ENCODE data around the gene ZNF341. TPM values are rescaled to one million over a fixed set of nuclear protein-coding genes. Genes with fewer than 3 reads are reported as not detected.

Gene ZNF341
- total and polyA plus RNA-seq, 2 of the 8 experiments (the other 6 are each of a cell fraction or from before 2014, with no cell fraction given): 5.8 to 6.4 TPM

DNA sequence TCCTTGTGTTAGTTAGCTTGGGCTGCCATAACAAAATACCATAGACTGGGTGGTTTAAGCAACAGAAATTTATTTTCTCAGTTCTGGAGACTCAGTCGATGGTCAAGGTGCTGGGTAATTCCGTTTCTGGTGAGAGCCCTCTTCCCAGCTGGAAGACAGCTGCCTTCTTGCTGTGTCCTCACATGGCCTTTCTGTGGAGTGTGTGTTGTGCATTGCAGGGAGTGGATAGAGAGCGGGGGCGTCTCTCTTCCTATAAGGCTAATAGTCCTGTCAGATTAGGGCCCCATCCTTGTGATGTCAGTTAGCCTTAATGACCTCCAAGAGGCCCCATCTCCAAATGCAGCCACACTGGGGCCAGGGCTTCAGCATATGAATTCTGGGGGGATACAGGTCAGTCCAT lies 98.6 kb downstream of the ZNF341 start:
- Histone ChIP-seq H3K27ac (ENCODE audit: low read depth, low read length) (no peak overlapping the region), H3K9me3 (ENCODE audit: insufficient read depth in 2 of 2, low read depth in 1 of 2, low read length in 1 of 2) (no peaks in the 10 kb centered on the region), H3K4me3 (ENCODE audit: extremely low read depth in 1 of 4, insufficient read depth in 2 of 4, low read depth in 3 of 4, low read length in 4 of 4) (no peak overlapping the region), H3K14ac (ENCODE audit: insufficient read length) (no peak overlapping the region), H2AFZ (ENCODE audit: low read length) (no peak overlapping the region), H2AK5ac (ENCODE audit: low read depth, low read length) (no peak overlapping the region), H2BK120ac (replicated peaks; ENCODE audit: low read depth, low read length) (no peak overlapping the region), H4K8ac (ENCODE audit: extremely low read depth, insufficient read depth, low read length) (no peak overlapping the region), H2BK5ac (ENCODE audit: low read depth, low read length) (no peak overlapping the region), H3K23me2 (ENCODE audit: low read depth, low read length) (no peaks in the 10 kb centered on the region), H3K4me2 (ENCODE audit: insufficient read depth in 1 of 2, low read depth in 2 of 2, low read length in 2 of 2) (no peak overlapping the region), H3K36me3 (ENCODE audit: control insufficient read depth in 2 of 4, insufficient read depth in 4 of 4, low read length in 3 of 4) (no peaks in the 10 kb centered on the region), H3K27me3 (replicated peaks in 1 of 4; ENCODE audit: control insufficient read depth in 3 of 4, extremely low read depth in 1 of 4, insufficient read depth in 3 of 4, low read length in 3 of 4) (no peaks in the 10 kb centered on the region), H3K79me2 (ENCODE audit: control insufficient read depth in 1 of 2, insufficient read depth in 2 of 2, low read length in 2 of 2) (peaks cover 0 to 63% of the 10 kb centered on the region in 2 experiments; a peak in 2 of 4 replicates), H2BK15ac (ENCODE audit: low read length) (no peak overlapping the region), H3K4ac (replicated peaks; ENCODE audit: insufficient read length, low read depth, low read length) (no peak overlapping the region), H3K79me1 (ENCODE audit: low read depth, low read length) (peaks cover 26% of the 10 kb centered on the region), H4K5ac (ENCODE audit: insufficient read length, low read depth, low read length) (no peak overlapping the region), H4K20me1 (replicated peaks in 1 of 2; ENCODE audit: control insufficient read depth in 1 of 2, insufficient read depth in 2 of 2, low read length in 2 of 2) (peaks cover 0 to 21% of the 10 kb centered on the region in 2 experiments), H3K23ac (ENCODE audit: insufficient read length) (no peak overlapping the region), H3K9ac (replicated peaks in 1 of 4; ENCODE audit: extremely low read depth in 1 of 4, low read depth in 3 of 4, low read length in 3 of 4) (no peak overlapping the region), H2BK20ac (ENCODE audit: low read length) (no peak overlapping the region), H4K91ac (replicated peaks; ENCODE audit: insufficient read length, low read length) (no peak overlapping the region), H3K56ac (replicated peaks; ENCODE audit: insufficient read length, low read depth, low read length) (no peak overlapping the region), H3K18ac (ENCODE audit: extremely low read depth, low read length) (no peak overlapping the region), H3K4me1 (replicated peaks in 1 of 4; ENCODE audit: control insufficient read depth in 3 of 4, insufficient read depth in 4 of 4, low read length in 3 of 4) (peaks cover 3 to 17% (median 7%) of the 10 kb centered on the region in 4 experiments; a peak in 4 of 7 replicates), H2BK12ac (ENCODE audit: low read depth, low read length) (no peak overlapping the region)
- CTCF ChIA-PET (ENCODE audit: partially characterized antibody): interaction anchor here (0.8 to 1.2 kb wide), 2 partner anchors 11 to 36 kb away, joined by 3 read pairs; no protein-coding TSS in a partner anchor
- 88% methylated on average over 4 of the region's 4 CpGs; no CpG with 5 or more reads in 1 of the 2 experiments for WGBS, 2 experiments (ENCODE audit: extremely low coverage in 1 of 2, insufficient coverage in 1 of 2, insufficient read length in 1 of 2, insufficient replicate concordance in 2 of 2, low coverage in 1 of 2, low lambda C conversion rate in 2 of 2, missing lambda C conversion rate in 1 of 2)
- DNase-seq (ENCODE audit: low read depth in 1 of 2, low spot score in 2 of 2) (no peak), FAIRE-seq (no peak)
- no peak for TF ChIP-seq PHF8 (conservative IDR thresholded peaks at IDR 0.05; ENCODE audit: low read depth, low read length)
- TF ChIP-seq, protein P1, sequence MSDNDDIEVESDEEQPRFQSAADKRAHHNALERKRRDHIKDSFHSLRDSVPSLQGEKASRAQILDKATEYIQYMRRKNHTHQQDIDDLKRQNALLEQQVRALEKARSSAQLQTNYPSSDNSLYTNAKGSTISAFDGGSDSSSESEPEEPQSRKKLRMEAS (IDR thresholded peaks at IDR 0.05): no peak
- TF ChIP-seq SIRT6 (IDR thresholded peaks at IDR 0.05; ENCODE audit: low read length): no peak
- TF ChIP-seq CREB1 (IDR thresholded peaks at IDR 0.05): no peak
- TF ChIP-seq RXRA (IDR thresholded peaks at IDR 0.05; ENCODE audit: insufficient read depth, low read depth, low read length): no peak
- TF ChIP-seq JUND (IDR thresholded peaks at IDR 0.05; ENCODE audit: low read length): no peak
- no peak for TF ChIP-seq RBBP5 (IDR thresholded peaks at IDR 0.05; ENCODE audit: borderline replicate concordance, low read depth, low read length)
- no peak for TF ChIP-seq SAP30 (IDR thresholded peaks at IDR 0.05; ENCODE audit: insufficient read depth, insufficient replicate concordance, low read length)
- no peak for TF ChIP-seq NRF1 (IDR thresholded peaks at IDR 0.05; ENCODE audit: low read depth, low read length)
- POLR2A ChIA-PET (ENCODE audit: partially characterized antibody): interaction anchor here (1.5 kb wide), 1 partner anchor 19 kb away, joined by 3 read pairs; no protein-coding TSS in a partner anchor

Measured in H1 (cell line).